GM12872 (cell line): ENCODE measurements around the gene RAB27B.

Experiments
- TF ChIP-seq, protein P1 (sequence below): IDR thresholded peaks from 3 replicates; pipeline ENCODE4 v1.5.1; 2011; ENCODE audit warnings: low read depth, mild to moderate bottlenecking, low read length, moderate library complexity; ENCODE audit not compliant: insufficient read depth

RAB27B gene, protein sequence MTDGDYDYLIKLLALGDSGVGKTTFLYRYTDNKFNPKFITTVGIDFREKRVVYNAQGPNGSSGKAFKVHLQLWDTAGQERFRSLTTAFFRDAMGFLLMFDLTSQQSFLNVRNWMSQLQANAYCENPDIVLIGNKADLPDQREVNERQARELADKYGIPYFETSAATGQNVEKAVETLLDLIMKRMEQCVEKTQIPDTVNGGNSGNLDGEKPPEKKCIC

GRCh38 chr18:54828281-54828881 is at the start of gene RAB27B:
Gene RAB27B, plus strand, starts transcription at chr18:54828477. Its CDS starts 49,109 bp downstream, at chr18:54877586.
- TF ChIP-seq, protein P1, sequence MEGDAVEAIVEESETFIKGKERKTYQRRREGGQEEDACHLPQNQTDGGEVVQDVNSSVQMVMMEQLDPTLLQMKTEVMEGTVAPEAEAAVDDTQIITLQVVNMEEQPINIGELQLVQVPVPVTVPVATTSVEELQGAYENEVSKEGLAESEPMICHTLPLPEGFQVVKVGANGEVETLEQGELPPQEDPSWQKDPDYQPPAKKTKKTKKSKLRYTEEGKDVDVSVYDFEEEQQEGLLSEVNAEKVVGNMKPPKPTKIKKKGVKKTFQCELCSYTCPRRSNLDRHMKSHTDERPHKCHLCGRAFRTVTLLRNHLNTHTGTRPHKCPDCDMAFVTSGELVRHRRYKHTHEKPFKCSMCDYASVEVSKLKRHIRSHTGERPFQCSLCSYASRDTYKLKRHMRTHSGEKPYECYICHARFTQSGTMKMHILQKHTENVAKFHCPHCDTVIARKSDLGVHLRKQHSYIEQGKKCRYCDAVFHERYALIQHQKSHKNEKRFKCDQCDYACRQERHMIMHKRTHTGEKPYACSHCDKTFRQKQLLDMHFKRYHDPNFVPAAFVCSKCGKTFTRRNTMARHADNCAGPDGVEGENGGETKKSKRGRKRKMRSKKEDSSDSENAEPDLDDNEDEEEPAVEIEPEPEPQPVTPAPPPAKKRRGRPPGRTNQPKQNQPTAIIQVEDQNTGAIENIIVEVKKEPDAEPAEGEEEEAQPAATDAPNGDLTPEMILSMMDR: no peak

DNA sequence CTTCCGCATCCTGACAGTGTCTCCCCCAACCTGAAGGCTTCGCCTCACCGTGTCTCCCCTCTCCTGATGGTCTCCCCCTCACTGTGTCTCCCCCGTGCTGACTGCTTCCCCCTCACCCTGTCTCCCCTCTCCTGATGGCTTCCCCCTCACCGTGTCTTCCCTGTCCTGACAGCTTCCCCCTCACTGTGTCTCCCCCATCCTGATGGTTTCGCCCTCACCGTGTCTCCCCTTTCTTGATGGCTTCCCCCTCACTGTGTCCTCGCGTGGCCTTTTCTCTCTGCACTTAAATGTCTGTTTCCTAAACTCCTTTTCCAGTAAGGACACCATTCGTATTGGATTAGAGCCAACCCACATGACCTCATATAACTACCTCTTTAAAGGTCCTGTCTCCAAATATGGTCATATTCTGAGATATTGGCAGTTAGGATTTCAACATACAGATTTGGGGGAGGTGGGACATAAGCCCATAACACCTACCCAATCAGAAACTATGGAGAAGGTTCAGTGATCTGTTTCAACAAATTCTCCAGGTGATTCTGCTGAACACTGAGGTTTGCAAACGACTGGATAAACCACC is 47.9 kb upstream of the RAB27B start:
- TF ChIP-seq, protein P1: no peak

GRCh38 chr18:54780970-54781369 is 47.3 kb upstream of the RAB27B start:
- TF ChIP-seq, protein P1: no peak

GRCh38 chr18:54783139-54783538 is 45.1 kb upstream of the RAB27B start:
- TF ChIP-seq, protein P1: no peak

GRCh38 chr18:54786206-54786605 is 42.1 kb upstream of the RAB27B start:
- TF ChIP-seq, protein P1: no peak

- TF ChIP-seq, protein P1: no peak
Observed at GRCh38 chr18:54787121-54787520, 41.2 kb upstream of the RAB27B start.

DNA sequence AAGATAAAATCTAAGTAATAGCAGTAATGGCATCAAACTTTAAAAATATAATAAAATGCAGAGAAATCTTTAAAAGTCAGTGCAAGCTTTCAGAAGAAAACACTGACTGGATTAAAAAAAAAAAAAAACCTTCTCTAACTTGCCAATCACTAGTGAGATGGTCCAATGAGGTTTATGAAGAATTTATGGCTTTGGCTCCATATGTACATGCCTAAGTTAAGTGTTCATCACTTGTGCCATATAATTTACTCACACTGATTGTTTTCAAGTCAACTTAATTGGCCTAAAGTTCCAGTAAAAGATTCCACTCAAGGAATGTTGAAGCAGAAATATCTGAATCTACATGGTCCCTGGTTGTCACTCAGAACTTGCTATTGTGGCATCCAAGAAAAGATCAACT is 40.7 kb upstream of the RAB27B start:
- TF ChIP-seq, protein P1: no peak
